NCI-H187 (cell line): ENCODE results near the gene CARMIL1.

Source experiments
- DNase-seq, 2 experiments: peaks; one replicate each; lab custom pipeline; 2025; lab: John Stamatoyannopoulos, UW

The CARMIL1 gene

DNA sequence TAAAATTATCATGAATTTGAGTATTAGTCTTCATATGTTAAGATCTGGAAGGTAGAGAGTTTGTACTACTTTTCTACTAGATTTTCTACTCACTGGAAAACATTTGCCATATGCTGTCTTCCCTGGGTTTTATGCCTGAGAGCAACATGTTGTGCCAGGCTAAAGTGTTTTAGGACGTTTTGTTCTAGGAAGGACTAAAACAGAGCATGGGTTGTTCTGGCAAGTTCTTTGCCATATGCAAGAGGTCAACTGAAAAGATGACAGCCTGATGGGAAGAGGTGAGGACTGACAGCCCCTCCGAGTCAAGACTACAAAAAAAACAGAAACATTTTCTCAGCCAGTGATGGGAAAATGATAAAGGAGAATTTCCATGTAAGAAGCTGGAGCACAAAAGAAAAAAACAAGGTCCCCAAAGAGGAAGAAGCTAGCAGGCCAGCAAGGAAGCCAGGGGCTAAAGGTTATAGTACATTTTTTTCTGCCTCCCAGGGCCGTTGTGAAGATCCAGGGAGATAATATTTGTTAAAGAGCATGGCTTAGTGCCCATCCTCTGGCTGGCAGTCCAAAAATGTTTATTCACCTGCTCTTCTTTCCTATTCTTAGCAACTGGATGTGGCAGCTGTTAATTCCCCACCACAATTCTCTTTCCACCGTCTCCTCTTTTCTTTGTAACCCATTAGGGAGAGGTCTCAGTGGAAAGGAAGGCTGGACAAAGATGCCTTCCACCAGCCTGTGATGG, 380.6 kb downstream of the CARMIL1 start:
- no peak for DNase-seq

DNA sequence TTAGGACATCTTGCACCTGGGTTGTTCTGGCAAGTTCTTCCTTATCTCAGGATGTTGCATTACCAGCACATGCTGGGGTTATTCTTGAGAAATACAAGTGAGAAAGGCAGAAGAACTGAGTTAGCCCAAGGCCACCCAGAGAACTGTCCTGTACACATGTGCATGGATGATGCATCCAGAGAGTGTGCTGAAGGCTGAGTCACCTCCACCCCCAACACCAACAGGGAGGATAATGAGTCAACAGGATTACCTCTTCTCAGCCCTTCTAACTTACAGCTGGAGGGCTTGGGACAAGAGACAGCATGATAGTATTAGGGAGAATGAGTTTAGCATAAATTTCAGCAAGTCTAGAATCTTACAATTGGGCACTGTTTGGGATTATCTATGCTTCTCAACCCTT, 381.3 kb downstream of the CARMIL1 start:
- DNase-seq, result no peak

- no peak for DNase-seq
Measured at GRCh38 chr6:25661129-25661779, 382.1 kb downstream of the CARMIL1 start.

GRCh38 chr6:25665455-25665854, 386.3 kb downstream of the CARMIL1 start:
- DNase-seq, result no peak

- no peak for DNase-seq
Measured at GRCh38 chr6:25669413-25669812, 390.2 kb downstream of the CARMIL1 start.
